Left lung (tissue), 10 donors: ENCODE results near the gene TRMT1L. TPM values are rescaled to one million over a fixed set of nuclear protein-coding genes. Genes with fewer than 3 reads are reported as not detected.

Experiments used
- ATAC-seq: fragments of 200-7000 bp; cut with Tn5 transposase; one replicate; pipeline ENCODE4 v1.9.1; 2020; ENCODE audit warnings: moderate library complexity
- DNase-seq, 4 donors: peaks; one replicate each; pipeline ENCODE4 v3.0.0-alpha.2; 2013 to 2020
- H3K27ac ChIP-seq, 2 donors: fragments of 200-600 bp; sonication (generic) in 1 of 2; one replicate each; pipeline versions ENCODE4 v1.5.0 to v1.8.0; 2020 to 2021
- H3K27me3 ChIP-seq, 2 donors: fragments of 200-600 bp; sonication (generic) in 1 of 2; one replicate each; pipeline versions ENCODE4 v1.5.0 to v1.8.0; 2020 to 2021
- H3K36me3 ChIP-seq, 2 donors: fragments of 200-600 bp; sonication (generic) in 1 of 2; one replicate each; pipeline versions ENCODE4 v1.5.0 to v1.8.0; 2020 to 2021
- H3K4me1 ChIP-seq, 2 donors: fragments of 200-600 bp; one replicate each; pipeline ENCODE4 v1.8.0; 2021
- H3K4me3 ChIP-seq, 2 donors: fragments of 200-600 bp; sonication (generic) in 1 of 2; one replicate each; pipeline versions ENCODE4 v1.5.0 to v1.8.0; 2020 to 2021; ENCODE audit warnings: mild to moderate bottlenecking in 1 of 2
- H3K9me3 ChIP-seq, 2 donors: fragments of 200-600 bp; sonication (generic) in 1 of 2; one replicate each; pipeline versions ENCODE4 v1.5.0 to v1.8.0; 2020 to 2021
- CTCF ChIP-seq, 2 donors: fragments of 200-600 bp; sonication (generic) in 1 of 2; IDR thresholded peaks; one replicate each; pipeline versions ENCODE4 v1.5.0 to v1.8.0; 2021; ENCODE audit warnings: antibody characterized with exemption in 2 of 2
- intact Hi-C, 2 donors: fragments of 100-400 bp; cut with DNase I; formaldehyde crosslinking; loops; one replicate each; pipeline versions ENCODE4 v1.11.2 to v1.14.2; 2022
- polyA plus RNA-seq, 6 donors: library from polyadenylated mRNA; unstranded; fragments of 120-200 nt; gene quantifications; one replicate each; pipeline ENCODE4 v1.2.1, GENCODE V29; 2013; ENCODE audit not compliant: insufficient read length in 6 of 6
- total RNA-seq, 2 donors: library from RNA; stranded (reverse); fragmentation: NEBNext Ultra II Directional; extraction: Animal tissue kit (Norgen Biotek cat#: 25700); gene quantifications; one replicate each; pipeline ENCODE4 v1.2.1, GENCODE V29; 2021
- donor health status: DM: no; HTN: yes; CAD: no.
- donor health status: DM: no; HTN: no; CAD: no.

Gene TRMT1L
- total and polyA plus RNA-seq, 8 donors, result 17.0 to 24.7 (median 21.3) TPM

GRCh38 chr1:185091480-185091879 lies 65.3 kb downstream of the TRMT1L start:
- TF ChIP-seq CTCF (IDR thresholded peaks at IDR 0.05), result no peak
- ATAC-seq (no peak), DNase-seq (no peak)
- Histone ChIP-seq H3K4me3 (no peak overlapping the region), H3K4me1 (no peaks in the 10 kb centered on the region), H3K27me3 (no peaks in the 10 kb centered on the region), H3K9me3 (no peaks in the 10 kb centered on the region), H3K27ac (no peak overlapping the region), H3K36me3 (peaks cover 0 to 57% of the 10 kb centered on the region in 2 donors)
- intact Hi-C loops, result no loop called here

GRCh38 chr1:185087746-185088145 lies 69.0 kb downstream of the TRMT1L start:
- Histone ChIP-seq H3K36me3 (peaks cover 0 to 35% of the 10 kb centered on the region in 2 donors), H3K4me3 (no peak overlapping the region), H3K9me3 (no peaks in the 10 kb centered on the region), H3K27ac (no peak overlapping the region), H3K27me3 (no peaks in the 10 kb centered on the region), H3K4me1 (no peaks in the 10 kb centered on the region)
- ATAC-seq (no peak), DNase-seq (no peak)
- TF ChIP-seq CTCF (IDR thresholded peaks at IDR 0.05), result no peak
- intact Hi-C loops, result no loop called here

- Histone ChIP-seq H3K4me3 (no peak overlapping the region), H3K27ac (no peak overlapping the region), H3K9me3 (no peaks in the 10 kb centered on the region), H3K36me3 (peaks cover 0 to 33% of the 10 kb centered on the region in 2 donors), H3K4me1 (no peaks in the 10 kb centered on the region), H3K27me3 (no peaks in the 10 kb centered on the region)
- no peak for TF ChIP-seq CTCF (IDR thresholded peaks at IDR 0.05)
- ATAC-seq (no peak), DNase-seq (no peak)
- intact Hi-C loops, result no loop called here
These were observed 69.7 kb downstream of the TRMT1L start for GRCh38 chr1:185087101-185087500.

- no peak for DNase-seq
- H3K9me3 ChIP-seq, result no peaks in the 10 kb centered on the region
- H3K36me3 ChIP-seq, result peaks cover 0 to 15% of the 10 kb centered on the region in 2 donors
- H3K27me3 ChIP-seq, result no peaks in the 10 kb centered on the region
- H3K27ac ChIP-seq, result no peak overlapping the region
- intact Hi-C loops, result no loop called here
- TF ChIP-seq CTCF (IDR thresholded peaks at IDR 0.05), result no peak
- H3K4me3 ChIP-seq, result no peak overlapping the region
- H3K4me1 ChIP-seq, result no peaks in the 10 kb centered on the region
- no peak for ATAC-seq
These were observed 72.9 kb downstream of the TRMT1L start for GRCh38 chr1:185083818-185084217.

- no peaks in the 10 kb centered on the region for H3K9me3 ChIP-seq
- no peaks in the 10 kb centered on the region for H3K4me1 ChIP-seq
- H3K4me3 ChIP-seq, result no peak overlapping the region
- ATAC-seq (no peak), DNase-seq (no peak)
- H3K27me3 ChIP-seq, result no peaks in the 10 kb centered on the region
- TF ChIP-seq CTCF (IDR thresholded peaks at IDR 0.05), result no peak
- no peak overlapping the region for H3K27ac ChIP-seq
- no peaks in the 10 kb centered on the region for H3K36me3 ChIP-seq
- intact Hi-C loops, result no loop called here
These were observed 76.3 kb downstream of the TRMT1L start for GRCh38 chr1:185080422-185080821.
